Fibroblast of lung (primary cell): ENCODE measurements around the gene TMEM198. TPM values are rescaled to one million over a fixed set of nuclear protein-coding genes. Genes with fewer than 3 reads are reported as not detected.

Experiments
- DNase-seq, 2 donors: peaks; one replicate each; pipeline versions ENCODE4 v3.0.0 to v3.0.0-alpha.2; 2010; ENCODE audit warnings: low read depth in 2 of 2
- H2AFZ ChIP-seq: 2 replicates; pipeline ENCODE4 v1.5.1; 2012; ENCODE audit warnings: low read length, control low read depth, inconsistent platforms
- H3K27ac ChIP-seq: 2 replicates; pipeline ENCODE4 v1.5.1; 2011; ENCODE audit warnings: low read length, control low read depth; ENCODE audit not compliant: insufficient read depth
- H3K27me3 ChIP-seq: 2 replicates; pipeline ENCODE4 v1.5.1; 2011; ENCODE audit warnings: mild to moderate bottlenecking, low read length; ENCODE audit not compliant: control insufficient read depth, insufficient read depth
- H3K36me3 ChIP-seq: 2 replicates; pipeline ENCODE4 v1.5.1; 2011; ENCODE audit warnings: low read length; ENCODE audit not compliant: control insufficient read depth, insufficient read depth
- H3K4me1 ChIP-seq: 2 replicates; pipeline ENCODE4 v1.5.1; 2011; ENCODE audit warnings: low read length; ENCODE audit not compliant: control insufficient read depth, insufficient read depth; ENCODE audit errors: extremely low read depth
- H3K4me2 ChIP-seq: 2 replicates; pipeline ENCODE4 v1.5.1; 2011; ENCODE audit warnings: low read length, control low read depth; ENCODE audit not compliant: insufficient read depth; ENCODE audit errors: extremely low read depth
- H3K4me3 ChIP-seq, 4 experiments: fragments of 200-600 bp in 1 of 4; sonication (generic) in 1 of 4; replicated peaks in 1 of 4; 2 replicates each; pipeline ENCODE4 v1.5.1; 2011 to 2016; ENCODE audit warnings: low read length in 4 of 4, low read depth in 3 of 4, mild to moderate bottlenecking in 3 of 4, control low read depth in 2 of 4, inconsistent platforms in 1 of 4, mixed read lengths in 1 of 4; ENCODE audit not compliant: insufficient read depth in 1 of 4; ENCODE audit errors: control extremely low read depth in 1 of 4
- H3K79me2 ChIP-seq: 2 replicates; pipeline ENCODE4 v1.5.1; 2012; ENCODE audit warnings: mild to moderate bottlenecking, low read length, inconsistent platforms; ENCODE audit not compliant: control insufficient read depth, insufficient read depth
- H3K9ac ChIP-seq: 2 replicates; pipeline ENCODE4 v1.5.1; 2011; ENCODE audit warnings: mild to moderate bottlenecking, low read length, control low read depth; ENCODE audit not compliant: insufficient read depth
- H3K9me3 ChIP-seq: 2 replicates; pipeline ENCODE4 v1.5.1; 2012; ENCODE audit warnings: low read depth, low read length; ENCODE audit not compliant: control insufficient read depth, insufficient read depth
- H4K20me1 ChIP-seq: 2 replicates; pipeline ENCODE4 v1.5.1; 2011; ENCODE audit warnings: low read length; ENCODE audit not compliant: control insufficient read depth, insufficient read depth; ENCODE audit errors: extremely low read depth
- EZH2 ChIP-seq: IDR thresholded peaks from 2 replicates; pipeline ENCODE4 v1.5.1; 2012; ENCODE audit warnings: low read length, control low read depth, mild to moderate bottlenecking; ENCODE audit errors: missing control alignments
- polyA plus RNA-seq, 2 donors: library from polyadenylated mRNA; depleted of rRNA in 1 of 2; stranded (reverse) in 1 of 2; unstranded in 1 of 2; fragments of >200 nt; gene quantifications; 2 replicates each; pipeline ENCODE4 v1.2.1, GENCODE V29; 2011 to 2012; ENCODE audit warnings: missing spikeins in 1 of 2
- total RNA-seq: library from RNA; depleted of rRNA; stranded (reverse); fragments of >200 nt; gene quantifications from 2 replicates; pipeline ENCODE4 v1.2.1, GENCODE V29; 2014
- TF ChIP-seq, protein P1 (sequence below), 2 donors: IDR thresholded peaks in 1 of 2; conservative IDR thresholded peaks in 1 of 2; 1 replicate in 1 of 2; 2 replicates in 1 of 2; pipeline ENCODE4 v1.5.1; 2011 to 2012; ENCODE audit warnings: low read length in 2 of 2, control low read depth in 1 of 2, inconsistent platforms in 1 of 2, low read depth in 1 of 2, mild to moderate bottlenecking in 1 of 2

TMEM198 gene
- total and polyA plus RNA-seq, 2 donors (not counting 1 experiment from before 2014, with no cell fraction given): 0.70 to 0.99 TPM

DNA sequence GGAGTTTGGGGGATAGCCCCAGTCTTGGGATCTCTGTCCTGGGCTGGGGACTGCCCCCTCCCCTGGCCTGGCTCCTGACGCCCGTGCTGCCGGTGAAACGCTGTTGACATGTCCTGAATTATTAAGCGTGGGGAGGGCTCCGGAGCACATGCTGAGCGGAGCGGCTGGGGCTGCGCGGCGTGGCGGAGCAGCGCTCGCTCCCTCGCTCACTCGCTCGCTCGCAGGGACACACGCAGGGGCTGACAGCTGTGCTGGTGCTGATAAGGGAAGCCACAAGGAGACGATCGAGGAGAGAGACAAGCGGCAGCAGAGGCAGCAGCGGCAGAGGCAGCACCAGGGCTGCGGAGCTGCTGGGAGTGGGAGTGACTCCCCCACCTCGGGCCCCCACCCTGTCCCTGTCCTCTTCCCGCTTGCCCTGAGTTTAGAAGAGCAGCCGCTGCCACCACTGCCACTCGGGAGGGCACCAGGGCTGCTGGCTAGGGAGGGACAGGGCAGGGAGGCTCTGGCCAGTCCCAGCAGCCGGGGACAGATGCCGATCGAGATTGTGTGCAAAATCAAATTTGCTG lies 29.5 kb upstream of the TMEM198 start, which contains the start of gene ASIC4:
TSS of gene ASIC4 (plus strand) at position 287 of the 566 bp plus-strand sequence. CDS start at position 530, 243 bp downstream.
- no peak within 1 kb of the TSS for H3K9ac ChIP-seq
- no peaks in the 10 kb centered on the region for H3K9me3 ChIP-seq
- no peaks in the 10 kb centered on the region for H3K79me2 ChIP-seq
- peaks cover 59% of the 10 kb centered on the region for H3K27me3 ChIP-seq
- no peak within 1 kb of the TSS for H3K4me3 ChIP-seq
- no peak within 1 kb of the TSS for H2AFZ ChIP-seq
- no peaks in the 10 kb centered on the region for H3K4me1 ChIP-seq
- no peak within 1 kb of the TSS for H3K27ac ChIP-seq
- no peak within 1 kb of the TSS for H3K4me2 ChIP-seq
- no peaks in the 10 kb centered on the region for H3K36me3 ChIP-seq
- no peak for DNase-seq
- TF ChIP-seq EZH2: peak; percentile 91
- TF ChIP-seq, protein P1, sequence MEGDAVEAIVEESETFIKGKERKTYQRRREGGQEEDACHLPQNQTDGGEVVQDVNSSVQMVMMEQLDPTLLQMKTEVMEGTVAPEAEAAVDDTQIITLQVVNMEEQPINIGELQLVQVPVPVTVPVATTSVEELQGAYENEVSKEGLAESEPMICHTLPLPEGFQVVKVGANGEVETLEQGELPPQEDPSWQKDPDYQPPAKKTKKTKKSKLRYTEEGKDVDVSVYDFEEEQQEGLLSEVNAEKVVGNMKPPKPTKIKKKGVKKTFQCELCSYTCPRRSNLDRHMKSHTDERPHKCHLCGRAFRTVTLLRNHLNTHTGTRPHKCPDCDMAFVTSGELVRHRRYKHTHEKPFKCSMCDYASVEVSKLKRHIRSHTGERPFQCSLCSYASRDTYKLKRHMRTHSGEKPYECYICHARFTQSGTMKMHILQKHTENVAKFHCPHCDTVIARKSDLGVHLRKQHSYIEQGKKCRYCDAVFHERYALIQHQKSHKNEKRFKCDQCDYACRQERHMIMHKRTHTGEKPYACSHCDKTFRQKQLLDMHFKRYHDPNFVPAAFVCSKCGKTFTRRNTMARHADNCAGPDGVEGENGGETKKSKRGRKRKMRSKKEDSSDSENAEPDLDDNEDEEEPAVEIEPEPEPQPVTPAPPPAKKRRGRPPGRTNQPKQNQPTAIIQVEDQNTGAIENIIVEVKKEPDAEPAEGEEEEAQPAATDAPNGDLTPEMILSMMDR (conservative IDR thresholded peaks at IDR 0.05 in 1 of 2, IDR thresholded peaks at IDR 0.05 in 1 of 2; ENCODE audit: low read depth in 1 of 2, low read length in 2 of 2): no peak
- no peaks in the 10 kb centered on the region for H4K20me1 ChIP-seq

DNA sequence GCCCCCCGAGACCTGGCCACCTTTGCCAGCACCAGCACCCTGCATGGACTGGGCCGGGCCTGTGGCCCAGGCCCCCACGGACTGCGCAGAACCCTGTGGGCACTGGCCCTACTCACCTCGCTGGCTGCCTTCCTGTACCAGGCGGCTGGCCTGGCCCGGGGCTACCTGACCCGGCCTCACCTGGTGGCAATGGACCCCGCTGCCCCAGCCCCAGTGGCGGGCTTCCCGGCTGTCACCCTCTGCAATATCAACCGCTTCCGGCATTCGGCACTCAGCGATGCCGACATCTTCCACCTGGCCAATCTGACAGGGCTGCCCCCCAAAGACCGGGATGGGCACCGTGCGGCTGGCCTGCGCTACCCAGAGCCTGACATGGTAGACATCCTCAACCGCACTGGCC lies 29.0 kb upstream of the TMEM198 start:
- Histone ChIP-seq H2AFZ (no peak overlapping the region), H3K9ac (no peak overlapping the region), H3K36me3 (no peaks in the 10 kb centered on the region), H3K79me2 (no peaks in the 10 kb centered on the region), H4K20me1 (no peaks in the 10 kb centered on the region), H3K4me3 (no peak overlapping the region), H3K4me1 (no peaks in the 10 kb centered on the region), H3K27ac (no peak overlapping the region), H3K4me2 (no peak overlapping the region), H3K27me3 (peaks cover 59% of the 10 kb centered on the region), H3K9me3 (no peaks in the 10 kb centered on the region)
- DNase-seq: no peak
- TF ChIP-seq, protein P1 (conservative IDR thresholded peaks at IDR 0.05 in 1 of 2, IDR thresholded peaks at IDR 0.05 in 1 of 2; ENCODE audit: low read depth in 1 of 2, low read length in 2 of 2): no peak
- no peak for TF ChIP-seq EZH2

DNA sequence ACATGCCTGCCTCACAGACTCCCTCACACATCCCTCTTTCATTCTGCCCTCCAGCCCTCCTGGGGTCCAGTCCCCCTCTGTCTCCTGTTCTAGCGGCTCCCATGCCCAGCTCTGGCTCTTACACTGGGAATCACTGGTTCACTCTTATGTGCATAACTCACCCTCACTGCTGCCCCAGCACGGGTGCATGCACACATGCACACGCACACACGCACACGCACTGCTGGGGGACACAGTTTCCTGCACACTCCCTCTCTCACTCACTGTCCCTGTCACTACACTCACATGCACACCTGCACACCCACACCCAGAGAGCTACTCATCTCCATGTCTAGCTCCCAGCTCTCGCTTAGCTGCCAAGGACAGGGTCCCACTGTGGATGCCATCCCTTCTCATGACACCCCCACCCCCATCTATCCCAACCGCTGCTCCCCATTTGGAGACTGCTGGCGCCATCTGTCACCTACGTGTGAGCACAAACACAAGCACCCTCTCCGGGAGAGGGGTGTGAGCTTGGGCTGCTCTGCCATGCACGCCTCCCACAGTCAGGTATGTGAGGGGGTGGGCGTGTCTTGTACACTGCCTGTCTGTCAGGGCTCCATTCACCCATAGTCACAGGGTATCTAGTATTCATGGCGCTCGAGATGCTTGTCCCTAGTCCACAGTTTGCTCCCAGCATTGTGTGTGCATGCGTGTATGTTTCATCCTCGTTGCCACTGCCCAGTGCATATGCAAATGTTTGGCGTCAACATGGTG lies 27.8 kb upstream of the TMEM198 start:
- Histone ChIP-seq H3K9ac (no peak overlapping the region), H3K4me2 (no peak overlapping the region), H3K79me2 (no peaks in the 10 kb centered on the region), H3K27ac (no peak overlapping the region), H3K36me3 (no peaks in the 10 kb centered on the region), H3K9me3 (no peaks in the 10 kb centered on the region), H2AFZ (no peak overlapping the region), H3K4me1 (peaks cover under 1% of the 10 kb centered on the region), H3K4me3 (no peak overlapping the region), H4K20me1 (no peaks in the 10 kb centered on the region), H3K27me3 (peaks cover 50% of the 10 kb centered on the region)
- DNase-seq: no peak
- no peak for TF ChIP-seq EZH2
- TF ChIP-seq, protein P1 (conservative IDR thresholded peaks at IDR 0.05 in 1 of 2, IDR thresholded peaks at IDR 0.05 in 1 of 2; ENCODE audit: low read depth in 1 of 2, low read length in 2 of 2): no peak
